Renal cortical epithelial cell (primary cell): ENCODE measurements around the gene MRNIP. TPM values are rescaled to one million over a fixed set of nuclear protein-coding genes. Genes with fewer than 3 reads are reported as not detected.

Experiments
- DNase-seq: peaks from one replicate; pipeline ENCODE4 v3.0.0-alpha.2; 2011; ENCODE audit warnings: low read depth
- total RNA-seq: library from RNA; depleted of rRNA; stranded (reverse); fragments of >200 nt; gene quantifications from 2 replicates; pipeline ENCODE4 v1.2.3, GENCODE V29; 2014

The MRNIP gene
- total RNA-seq, 1 donor from 2014 or later = 26.5 TPM

DNA sequence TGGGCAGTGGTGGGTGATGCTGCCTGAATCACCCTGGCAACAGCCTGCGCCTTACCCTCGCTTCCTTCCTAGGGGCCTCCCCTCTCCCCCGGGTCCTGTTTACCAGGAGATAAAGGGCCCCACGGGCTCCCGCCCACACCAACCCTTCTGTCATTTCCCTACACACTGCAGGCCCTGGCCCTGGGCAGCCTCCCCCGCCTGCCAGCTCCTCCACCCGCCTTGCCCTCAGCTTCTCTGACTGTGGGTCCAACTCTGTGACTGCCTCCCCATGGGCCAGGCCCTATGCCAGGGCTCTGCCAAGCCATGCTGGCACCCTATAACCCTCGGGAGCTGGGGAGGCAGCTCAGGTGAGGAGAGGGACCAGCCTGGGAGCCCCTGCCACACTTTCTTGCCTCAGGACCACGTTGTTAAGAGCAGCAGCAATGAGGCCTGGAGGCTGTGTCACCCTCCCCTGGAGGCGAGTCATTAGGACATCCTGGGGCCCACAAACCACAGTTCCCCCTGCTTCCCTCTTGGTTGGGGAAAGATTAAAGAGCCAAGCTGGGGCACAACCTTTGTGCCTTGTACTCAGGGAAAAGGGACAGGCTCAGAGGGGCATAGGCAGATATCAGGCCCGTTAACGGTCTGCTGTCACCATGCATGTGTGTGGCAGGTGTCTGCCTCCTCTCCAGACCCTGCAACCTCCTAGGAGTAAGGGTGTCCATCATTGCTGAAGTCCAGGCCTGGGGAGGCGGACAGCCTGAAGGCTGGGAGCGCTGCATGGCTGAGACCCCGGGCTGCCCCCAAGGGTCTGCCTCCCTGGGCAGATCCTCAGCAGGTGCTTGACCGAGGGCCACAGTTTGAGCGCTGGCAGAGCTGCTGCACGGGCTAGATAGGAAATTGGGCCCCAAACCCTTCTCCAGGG, 54.7 kb downstream of the MRNIP start:
- no peak for DNase-seq

- DNase-seq = no peak
Measured at GRCh38 chr5:179802950-179803562, 55.6 kb downstream of the MRNIP start.

GRCh38 chr5:179802207-179802883, 56.3 kb downstream of the MRNIP start:
- no peak for DNase-seq

DNA sequence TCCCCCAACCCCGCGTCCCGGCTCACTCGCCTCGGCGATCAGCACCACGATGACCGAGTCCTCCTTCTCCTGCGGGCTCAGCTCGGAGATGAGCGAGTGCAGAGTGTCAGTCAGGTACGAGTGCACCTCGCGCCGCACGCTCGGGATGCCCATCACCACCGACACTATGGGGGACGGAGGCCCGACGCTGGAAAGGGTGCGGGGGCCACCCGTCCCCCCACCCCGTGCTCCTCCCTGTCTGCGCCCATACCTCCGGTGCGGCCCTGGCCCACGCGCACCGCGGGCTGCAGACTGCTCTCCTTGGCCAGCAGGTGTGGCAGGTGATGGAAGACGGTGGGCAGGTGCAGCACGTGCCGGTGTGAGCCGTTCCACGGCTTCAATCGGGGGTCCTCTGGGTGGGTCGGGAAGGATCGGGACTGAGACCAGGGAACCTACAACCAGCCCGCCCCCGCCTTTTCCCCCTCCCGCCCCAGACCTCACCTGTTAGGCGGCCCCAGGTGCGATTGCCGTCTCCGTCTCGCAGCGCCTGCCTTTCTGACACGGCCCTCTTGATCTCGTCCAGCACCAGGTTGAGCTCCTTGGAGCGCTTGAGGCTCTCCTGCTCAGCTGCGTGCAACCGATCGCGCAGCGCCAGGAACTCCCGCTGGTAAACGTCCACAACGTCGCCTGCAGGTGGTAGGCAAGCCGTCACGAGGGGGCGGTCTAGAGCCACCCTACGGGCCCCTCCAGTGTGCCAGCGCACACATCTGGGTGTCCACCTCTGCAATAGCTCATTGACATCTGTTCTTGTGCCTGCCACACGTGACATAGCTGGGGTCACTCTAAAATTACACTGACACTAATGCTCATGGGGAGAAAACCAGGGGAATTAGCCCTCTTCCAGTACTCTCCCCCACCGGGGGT, 57.1 kb downstream of the MRNIP start:
- no peak for DNase-seq

DNA sequence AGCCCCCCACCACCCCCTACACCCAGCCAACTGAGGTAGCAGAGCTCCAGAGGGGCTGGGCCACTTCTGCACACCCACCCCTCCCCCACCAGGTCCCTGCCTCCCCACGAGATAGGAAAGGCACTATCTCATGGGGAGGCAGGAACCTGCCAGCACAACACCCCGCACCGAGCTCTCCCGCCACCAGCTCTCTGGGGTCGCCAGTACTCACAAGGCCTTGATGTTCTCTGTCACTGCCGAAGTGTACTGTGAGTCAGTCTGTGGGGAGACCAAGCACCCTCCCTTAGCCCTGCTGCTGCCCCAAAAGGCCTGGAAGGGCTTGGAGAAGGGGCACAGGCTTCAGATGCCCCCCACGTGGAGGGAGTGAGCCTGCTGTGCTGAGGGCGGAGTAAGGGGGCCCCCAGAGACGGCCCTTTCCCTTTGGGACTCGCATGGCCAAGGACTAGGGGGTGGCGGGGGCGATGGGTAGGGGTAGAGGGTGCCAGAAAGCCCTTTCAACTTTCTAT, 57.9 kb downstream of the MRNIP start:
- DNase-seq = no peak

DNA sequence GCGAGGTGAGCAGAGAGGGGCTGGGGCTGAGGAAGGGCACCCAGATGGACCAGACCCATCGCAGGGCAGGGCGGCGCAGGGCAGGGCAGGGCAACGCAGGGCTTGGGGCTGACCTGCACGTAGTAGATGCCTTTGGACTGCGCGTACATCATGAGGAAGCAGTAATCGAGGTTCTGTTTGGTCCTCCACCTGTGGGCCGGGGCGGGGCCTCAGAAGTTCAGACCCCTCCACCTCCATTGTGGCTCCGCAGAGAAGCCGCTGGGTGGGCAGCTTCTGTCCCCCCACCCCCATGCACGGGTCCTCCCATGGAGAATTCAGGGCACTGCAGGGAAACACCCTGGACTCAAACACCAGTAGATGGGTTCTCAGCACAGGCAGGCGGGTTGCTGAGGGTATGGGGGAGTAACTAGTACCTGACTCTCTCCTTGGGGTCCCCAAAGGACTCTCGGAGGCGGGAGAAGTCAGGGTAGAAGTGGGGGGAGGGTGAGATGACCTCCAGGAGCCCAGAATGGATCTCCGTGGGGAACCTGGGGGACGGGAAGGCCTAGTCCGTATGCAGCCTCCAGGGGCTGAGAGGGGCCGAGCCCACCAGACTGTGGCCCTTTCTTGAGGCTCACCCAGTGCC, 58.4 kb downstream of the MRNIP start:
- DNase-seq = no peak

- no peak for DNase-seq
Measured at GRCh38 chr5:179799644-179799973, 59.0 kb downstream of the MRNIP start.

- DNase-seq = no peak
Measured at GRCh38 chr5:179798771-179799643, 59.6 kb downstream of the MRNIP start.

- DNase-seq = no peak
Measured at GRCh38 chr5:179798144-179798770, 60.4 kb downstream of the MRNIP start.

DNA sequence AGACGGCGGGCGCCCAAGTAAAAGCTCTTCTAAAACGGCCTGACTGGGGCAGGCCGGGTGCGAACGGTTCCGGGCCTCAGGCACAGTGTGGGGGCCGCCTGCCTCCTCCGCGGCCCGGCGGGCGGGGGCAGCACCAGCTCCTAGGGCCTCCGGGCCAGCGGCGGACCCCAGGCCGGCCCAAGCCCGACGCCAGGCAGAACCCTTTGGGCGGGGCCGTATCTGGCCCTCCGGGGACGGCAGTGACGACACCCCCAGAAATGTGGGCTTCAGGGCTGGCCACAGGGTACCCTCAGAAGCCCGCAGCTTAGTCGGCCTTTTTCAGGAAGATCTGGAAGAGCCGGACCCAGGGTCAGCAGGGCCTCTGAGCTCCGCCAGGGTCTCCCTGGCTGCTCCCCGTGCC, 60.9 kb downstream of the MRNIP start:
- DNase-seq = no peak

DNA sequence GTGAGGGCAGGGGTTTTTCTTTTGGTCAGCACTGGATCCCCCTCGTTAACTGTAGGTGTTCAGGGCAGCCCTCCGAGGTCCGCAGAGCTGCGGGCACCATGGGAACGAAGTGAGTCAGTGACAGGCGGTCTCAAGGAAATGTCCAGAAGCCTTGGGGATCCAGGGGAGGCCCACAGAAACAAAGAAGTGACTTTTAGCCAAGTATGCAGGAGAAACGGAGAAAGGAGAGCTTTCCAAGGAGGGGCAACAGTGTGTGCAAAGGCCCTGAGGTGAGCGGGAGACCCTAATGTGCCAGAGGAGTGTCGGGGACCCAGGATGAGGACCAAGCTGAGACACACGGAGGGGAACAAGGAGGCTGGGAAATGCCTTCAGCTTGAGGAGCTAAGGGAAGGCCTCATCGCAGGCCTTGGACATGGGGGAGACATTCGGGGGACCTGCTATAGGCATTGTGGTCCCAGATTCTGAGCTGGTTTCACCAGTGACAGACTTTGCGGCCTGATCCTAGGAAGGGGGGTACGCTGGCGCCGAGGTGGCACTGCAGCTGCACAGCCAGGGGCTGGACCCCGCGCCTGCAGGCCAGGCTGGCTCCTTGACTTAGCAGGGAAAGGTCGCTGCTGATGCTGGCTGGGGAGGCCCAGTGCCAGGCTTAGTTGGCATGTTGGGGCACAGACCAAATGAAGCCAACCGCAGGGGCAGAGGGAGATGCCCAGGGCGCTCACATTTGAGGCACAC, 61.6 kb downstream of the MRNIP start:
- no peak for DNase-seq

DNA sequence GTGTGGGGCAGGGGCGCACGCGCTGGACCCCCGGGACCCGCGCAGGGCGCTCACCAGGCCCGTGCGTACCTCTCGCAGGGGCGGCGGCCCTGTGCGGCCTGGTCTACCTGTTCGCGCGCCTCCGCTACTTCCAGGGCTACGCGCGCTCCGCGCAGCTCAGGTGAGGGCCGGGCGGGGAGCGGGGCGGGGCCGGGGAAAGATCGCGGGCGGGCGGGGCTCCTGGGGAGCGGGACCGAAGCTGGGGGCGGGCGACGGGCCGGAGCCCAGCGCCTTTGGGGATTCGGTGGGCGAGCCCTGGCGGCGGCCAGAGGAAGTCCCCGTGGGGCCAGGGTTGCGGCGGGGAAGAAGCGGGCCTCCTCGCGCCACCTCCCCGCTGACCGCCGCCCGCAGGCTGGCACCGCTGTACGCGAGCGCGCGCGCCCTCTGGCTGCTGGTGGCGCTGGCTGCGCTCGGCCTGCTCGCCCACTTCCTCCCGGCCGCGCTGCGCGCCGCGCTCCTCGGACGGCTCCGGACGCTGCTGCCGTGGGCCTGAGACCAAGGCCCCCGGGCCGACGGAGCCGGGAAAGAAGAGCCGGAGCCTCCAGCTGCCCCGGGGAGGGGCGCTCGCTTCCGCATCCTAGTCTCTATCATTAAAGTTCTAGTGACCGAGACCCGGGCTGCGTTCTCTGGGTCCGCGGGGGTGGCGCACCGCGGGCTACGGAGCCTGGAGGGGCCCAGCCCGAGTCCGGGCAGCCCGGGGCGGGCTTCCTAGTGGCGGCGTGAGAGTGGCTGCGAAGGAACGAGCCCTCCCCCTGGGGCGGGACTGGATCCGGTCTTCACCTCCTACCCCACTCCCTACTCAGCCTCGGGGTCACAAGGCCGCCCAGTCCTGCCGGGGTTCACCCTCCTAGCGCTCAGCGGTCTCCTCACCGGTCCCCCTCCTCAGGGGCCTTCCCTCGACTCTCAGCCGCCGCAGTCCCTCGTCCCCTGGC, 62.5 kb downstream of the MRNIP start:
- DNase-seq = peak; percentile 37

- DNase-seq = no peak
Measured at GRCh38 chr5:179795049-179795862, 63.4 kb downstream of the MRNIP start.

- DNase-seq = no peak
Measured at GRCh38 chr5:179794575-179794974, 64.0 kb downstream of the MRNIP start.

DNA sequence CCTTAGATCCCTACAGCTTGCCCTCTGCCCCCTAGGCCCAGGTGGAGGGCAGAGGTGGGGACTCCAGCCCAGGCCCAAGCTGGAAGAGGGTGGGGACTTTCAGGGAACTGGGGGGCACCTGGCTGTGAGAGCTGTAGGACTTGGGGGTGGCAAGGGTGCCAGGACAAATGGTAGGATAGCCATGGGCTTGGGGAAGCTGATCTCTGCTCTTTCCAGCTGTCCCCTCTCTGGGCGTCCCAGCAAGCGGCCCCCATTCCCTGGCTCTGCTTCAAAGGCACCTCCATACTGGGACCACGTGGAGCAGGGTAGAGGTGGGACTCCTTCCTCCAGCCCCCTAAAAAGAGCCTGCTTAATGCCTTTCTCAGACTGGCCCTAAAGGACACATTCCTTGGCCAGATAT, 64.4 kb downstream of the MRNIP start:
- DNase-seq = no peak

DNA sequence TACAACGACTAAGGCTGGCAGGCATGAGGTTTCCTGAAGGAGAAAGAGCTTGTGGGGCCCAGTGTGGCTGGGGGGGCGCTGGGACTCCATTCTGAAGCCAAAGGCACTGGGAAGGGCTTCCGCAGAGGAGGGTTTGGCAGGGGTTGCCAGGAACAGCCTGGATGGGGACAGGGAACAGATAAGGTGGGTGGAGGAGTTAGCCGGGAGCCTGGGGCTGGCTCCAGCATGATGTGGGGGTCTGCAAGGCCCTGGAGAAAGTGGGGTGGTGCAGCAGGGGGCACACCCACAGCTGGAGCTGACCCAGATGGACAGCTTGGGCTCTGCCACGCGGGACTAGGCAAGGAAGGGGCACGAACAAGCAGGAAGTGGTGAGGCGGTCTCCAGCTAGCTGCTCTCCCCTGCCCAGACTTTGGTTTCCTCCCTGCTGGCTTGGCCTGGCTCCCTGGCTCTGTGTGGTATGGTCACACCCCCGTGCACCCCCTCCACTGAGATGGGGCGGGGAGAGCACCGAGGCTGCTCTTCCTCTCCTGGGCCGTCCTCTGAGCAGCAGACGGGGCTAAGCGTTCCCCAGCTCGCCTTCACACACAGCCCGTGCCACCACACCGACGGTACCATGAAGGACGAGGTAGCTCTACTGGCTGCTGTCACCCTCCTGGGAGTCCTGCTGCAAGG, 65.0 kb downstream of the MRNIP start, which contains the start of gene LTC4S:
LTC4S (plus strand) TSS at position 519 of the 672 bp plus-strand sequence; CDS start at position 614, 95 bp downstream.
- DNase-seq = peak; percentile 15
